IPS-20b (cell line): Measurements from ENCODE around the gene ZC3H14.

ENCODE experiments used
- H3K27ac ChIP-seq: one replicate; pipeline ENCODE4 v1.5.1; 2013; ENCODE audit warnings: low read length
- H3K27me3 ChIP-seq: 2 replicates; pipeline ENCODE4 v1.6.1; 2013; ENCODE audit warnings: mild to moderate bottlenecking, low read length, inconsistent platforms; ENCODE audit not compliant: insufficient read depth
- H3K36me3 ChIP-seq: 2 replicates; pipeline ENCODE4 v1.6.1; 2013; ENCODE audit warnings: low read depth, mild to moderate bottlenecking, inconsistent platforms, low read length, moderate library complexity; ENCODE audit not compliant: insufficient read depth
- H3K4me1 ChIP-seq: 2 replicates; pipeline ENCODE4 v1.6.1; 2013; ENCODE audit warnings: mild to moderate bottlenecking, control low read depth, inconsistent platforms, low read length, moderate library complexity; ENCODE audit not compliant: insufficient read depth
- H3K4me3 ChIP-seq: 2 replicates; pipeline ENCODE4 v1.5.1; 2013; ENCODE audit warnings: mild to moderate bottlenecking, low read length, inconsistent platforms
- H3K9ac ChIP-seq: 2 replicates; pipeline ENCODE4 v1.6.1; 2013; ENCODE audit warnings: low read depth, mild to moderate bottlenecking, inconsistent platforms, low read length, moderate library complexity
- H3K9me3 ChIP-seq: 2 replicates; pipeline ENCODE4 v1.6.1; 2013; ENCODE audit warnings: mild to moderate bottlenecking, low read depth, low read length, inconsistent platforms; ENCODE audit not compliant: insufficient read depth

Gene ZC3H14

GRCh38 chr14:88639221-88639620, 76.4 kb downstream of the ZC3H14 start:
- Histone ChIP-seq H3K9me3 (no peaks in the 10 kb centered on the region), H3K27me3 (no peaks in the 10 kb centered on the region), H3K27ac (no peak overlapping the region), H3K9ac (no peak overlapping the region), H3K4me3 (no peak overlapping the region), H3K36me3 (no peaks in the 10 kb centered on the region), H3K4me1 (no peaks in the 10 kb centered on the region)

GRCh38 chr14:88660056-88660455, 97.2 kb downstream of the ZC3H14 start:
- H3K27ac ChIP-seq, result no peak overlapping the region
- H3K27me3 ChIP-seq, result no peaks in the 10 kb centered on the region
- H3K9ac ChIP-seq, result no peak overlapping the region
- no peaks in the 10 kb centered on the region for H3K9me3 ChIP-seq
- H3K4me3 ChIP-seq, result no peak overlapping the region
- no peaks in the 10 kb centered on the region for H3K36me3 ChIP-seq
- no peaks in the 10 kb centered on the region for H3K4me1 ChIP-seq

- no peaks in the 10 kb centered on the region for H3K4me1 ChIP-seq
- H3K9ac ChIP-seq, result no peak overlapping the region
- no peaks in the 10 kb centered on the region for H3K9me3 ChIP-seq
- H3K27ac ChIP-seq, result no peak overlapping the region
- no peaks in the 10 kb centered on the region for H3K27me3 ChIP-seq
- no peaks in the 10 kb centered on the region for H3K36me3 ChIP-seq
- H3K4me3 ChIP-seq, result no peak overlapping the region
These were observed 104.9 kb downstream of the ZC3H14 start for GRCh38 chr14:88667555-88668273.

- Histone ChIP-seq H3K9ac (no peak overlapping the region), H3K27me3 (no peaks in the 10 kb centered on the region), H3K9me3 (no peaks in the 10 kb centered on the region), H3K36me3 (no peaks in the 10 kb centered on the region), H3K27ac (no peak overlapping the region), H3K4me1 (no peaks in the 10 kb centered on the region), H3K4me3 (no peak overlapping the region)
These were observed 105.7 kb downstream of the ZC3H14 start for GRCh38 chr14:88668448-88669116.

- Histone ChIP-seq H3K4me1 (no peaks in the 10 kb centered on the region), H3K36me3 (no peaks in the 10 kb centered on the region), H3K9me3 (no peaks in the 10 kb centered on the region), H3K4me3 (no peak overlapping the region), H3K27me3 (no peaks in the 10 kb centered on the region), H3K9ac (no peak overlapping the region), H3K27ac (no peak overlapping the region)
These were observed 106.5 kb downstream of the ZC3H14 start for GRCh38 chr14:88669346-88669745.
